Measurements from ENCODE around the gene PTS. TPM values are rescaled to one million over a fixed set of nuclear protein-coding genes. Genes with fewer than 3 reads are reported as not detected.
A peak's percentile ranks its signal among the peaks of the same experiment; 100 is the strongest.

Gene PTS
- total and polyA plus RNA-seq, 8 donors = 11.3 to 87.8 (median 55.3) TPM

DNA sequence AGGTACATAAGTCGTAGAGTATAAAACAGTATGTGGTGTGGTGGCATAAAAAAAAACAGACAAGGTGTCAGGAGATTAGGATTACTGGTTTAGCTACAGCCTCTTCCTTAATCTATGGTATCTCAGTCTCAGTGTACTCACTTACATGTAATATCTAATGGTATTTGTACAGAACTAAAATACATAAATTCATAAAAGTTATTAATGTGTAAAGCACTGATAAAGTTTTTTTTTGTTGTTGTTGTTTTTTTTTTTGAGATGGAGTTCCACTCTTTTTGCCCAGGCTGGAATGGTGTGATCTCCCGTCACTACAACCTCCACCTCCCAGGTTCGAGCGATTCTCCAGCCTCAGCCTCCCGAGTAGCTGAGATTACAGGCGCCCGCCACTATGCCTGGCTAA, 2.9 kb downstream of the PTS start:
- H3K4me3 ChIP-seq = no peak overlapping the region
- DNase-seq = no peak
- H3K4me1 ChIP-seq = peaks cover 7 to 55% (median 30%) of the 10 kb centered on the region in 4 donors
- intact Hi-C loops (cut with DNase I; ENCODE audit: low total_unique reads) = no loop called here
- peak overlapping the region in 4 of 5 donors; percentile 44 to 98 (median 96) for H3K27ac ChIP-seq
- H3K27me3 ChIP-seq = no peaks in the 10 kb centered on the region
- WGBS, 5 donors = 57 to 84% (median 67%) methylated on average over 7 of the region's 7 CpGs
- TF ChIP-seq POLR2A (IDR thresholded peaks at IDR 0.05) = no peak
- TF ChIP-seq EP300 (IDR thresholded peaks at IDR 0.05) = no peak
- TF ChIP-seq CTCF (IDR thresholded peaks at IDR 0.05) = no peak
- TF ChIP-seq POLR2AphosphoS5 (IDR thresholded peaks at IDR 0.05) = no peak
- no peaks in the 10 kb centered on the region for H3K9me3 ChIP-seq
- H3K36me3 ChIP-seq = peaks cover 0 to 50% (median 43%) of the 10 kb centered on the region in 4 donors

DNA sequence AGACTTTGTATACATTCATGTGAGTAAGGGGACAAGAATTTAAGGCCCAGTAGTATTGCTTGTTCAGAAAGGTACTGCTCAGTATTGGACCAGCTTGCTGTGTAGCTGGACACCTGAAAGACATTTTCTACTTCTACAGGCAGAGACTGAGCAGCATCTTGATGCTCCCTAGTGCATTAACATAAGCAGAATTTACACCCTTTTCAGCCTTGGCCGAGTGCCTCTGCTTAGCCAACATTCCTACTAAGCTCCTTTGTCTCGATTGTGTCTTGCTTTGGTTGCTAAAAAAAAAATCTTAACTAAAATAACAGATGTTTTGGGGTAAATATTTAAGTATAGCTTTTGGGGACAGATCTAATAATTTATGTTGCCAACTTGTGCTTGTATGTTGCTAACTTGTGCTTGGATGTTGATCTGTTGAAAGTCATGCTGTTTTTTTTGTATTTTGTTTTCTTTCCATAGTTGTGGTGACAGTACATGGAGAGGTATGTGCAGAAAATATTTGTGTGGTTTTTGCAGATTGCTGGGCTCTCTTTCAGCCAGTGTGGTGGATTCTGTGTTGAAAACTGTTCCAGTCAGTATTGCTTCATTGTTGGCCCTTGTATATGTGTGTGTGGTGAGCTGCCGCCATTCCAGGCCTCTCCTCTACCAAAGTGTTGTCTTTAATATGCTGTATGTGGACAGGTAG, 3.7 kb downstream of the PTS start:
- H3K4me3 ChIP-seq = no peak overlapping the region
- H3K27me3 ChIP-seq = no peaks in the 10 kb centered on the region
- peak overlapping the region in 3 of 5 donors; percentile 95 to 98 (median 97) for H3K27ac ChIP-seq
- DNase-seq = no peak
- 42 to 62% (median 60%) methylated on average over 3 of the region's 3 CpGs for WGBS, 5 donors
- H3K36me3 ChIP-seq = peaks cover 0 to 57% (median 50%) of the 10 kb centered on the region in 4 donors
- H3K9me3 ChIP-seq = no peaks in the 10 kb centered on the region
- intact Hi-C loops (cut with DNase I; ENCODE audit: low total_unique reads) = no loop called here
- TF ChIP-seq POLR2A (IDR thresholded peaks at IDR 0.05) = no peak
- no peak for TF ChIP-seq EP300 (IDR thresholded peaks at IDR 0.05)
- TF ChIP-seq CTCF (IDR thresholded peaks at IDR 0.05) = no peak
- no peak for TF ChIP-seq POLR2AphosphoS5 (IDR thresholded peaks at IDR 0.05)
- H3K4me1 ChIP-seq = peaks cover 7 to 55% (median 30%) of the 10 kb centered on the region in 4 donors

GRCh38 chr11:112231952-112232351, 5.7 kb downstream of the PTS start:
- no peak for DNase-seq
- Histone ChIP-seq H3K36me3 (peaks cover 17 to 78% (median 71%) of the 10 kb centered on the region in 4 donors), H3K4me1 (peaks cover 7 to 46% (median 26%) of the 10 kb centered on the region in 4 donors), H3K27ac (no peak overlapping the region), H3K27me3 (no peaks in the 10 kb centered on the region), H3K4me3 (no peak overlapping the region), H3K9me3 (no peaks in the 10 kb centered on the region)
- intact Hi-C loops (cut with DNase I; ENCODE audit: low total_unique reads) = no loop called here
- TF ChIP-seq POLR2AphosphoS5 (IDR thresholded peaks at IDR 0.05) = no peak
- TF ChIP-seq EP300 (IDR thresholded peaks at IDR 0.05) = no peak
- no peak for TF ChIP-seq POLR2A (IDR thresholded peaks at IDR 0.05)
- no peak for TF ChIP-seq CTCF (IDR thresholded peaks at IDR 0.05)
- 57 to 83% (median 78%) methylated on average over 2 of the region's 2 CpGs for WGBS, 5 donors

- Histone ChIP-seq H3K27ac (no peak overlapping the region), H3K36me3 (peaks cover 33 to 92% (median 87%) of the 10 kb centered on the region in 4 donors), H3K9me3 (no peaks in the 10 kb centered on the region), H3K4me3 (no peak overlapping the region), H3K4me1 (peaks cover 0 to 10% (median 2%) of the 10 kb centered on the region in 4 donors), H3K27me3 (no peaks in the 10 kb centered on the region)
- DNase-seq = no peak
- TF ChIP-seq CTCF (IDR thresholded peaks at IDR 0.05) (no peak), POLR2A (IDR thresholded peaks at IDR 0.05) (no peak), EP300 (IDR thresholded peaks at IDR 0.05) (no peak), POLR2AphosphoS5 (IDR thresholded peaks at IDR 0.05) (no peak)
- intact Hi-C loops (cut with DNase I; ENCODE audit: low total_unique reads) = no loop called here
- WGBS, 5 donors = 91 to 95% (median 93%) methylated on average over 8 of the region's 8 CpGs
Measured at GRCh38 chr11:112235750-112236390, 9.6 kb downstream of the PTS start.

All from stomach (tissue), 9 donors.